ENCODE data around the gene CRABP1. TPM values are rescaled to one million over a fixed set of nuclear protein-coding genes. Genes with fewer than 3 reads are reported as not detected.

Gene CRABP1
- total RNA-seq, 2 experiments from 2014 or later = 0.38 to 0.52 TPM

- Mint-ChIP-seq H3K4me1 (ENCODE audit: low read depth) (no peaks in the 10 kb centered on the region), H3K36me3 (ENCODE audit: low read depth) (no peaks in the 10 kb centered on the region), H3K27me3 (ENCODE audit: low read depth) (no peaks in the 10 kb centered on the region), H3K9me3 (no peaks in the 10 kb centered on the region), H3K4me3 (no peak overlapping the region), H3K27ac (no peak overlapping the region)
- DNase-seq = no peak
- intact Hi-C loops (cut with micrococcal nuclease) = loop anchor here (1.0 to 2.0 kb wide), 4 partner anchors 107 to 401 kb away; no protein-coding TSS in a partner anchor
- CTCF ChIA-PET = interaction anchor here (0.6 to 2.2 kb wide), 4 partner anchors 115 to 571 kb away, joined by 3 to 4 read pairs (median 4); no protein-coding TSS in a partner anchor
Observed at GRCh38 chr15:78307976-78308375, 32.2 kb upstream of the CRABP1 start.

- CTCF ChIA-PET = interaction anchor here (0.6 to 2.2 kb wide), 5 partner anchors 9 to 571 kb away, joined by 3 to 6 read pairs (median 4); partner anchors contain the start of gene SKIC8
- H3K36me3 Mint-ChIP-seq (ENCODE audit: low read depth) = no peaks in the 10 kb centered on the region
- intact Hi-C loops (cut with micrococcal nuclease) = loop anchor here (1.0 to 2.0 kb wide), 4 partner anchors 107 to 400 kb away; no protein-coding TSS in a partner anchor
- peak; percentile 75 for DNase-seq
- H3K27me3 Mint-ChIP-seq (ENCODE audit: low read depth) = no peaks in the 10 kb centered on the region
- no peak overlapping the region for H3K27ac Mint-ChIP-seq
- H3K9me3 Mint-ChIP-seq = no peaks in the 10 kb centered on the region
- H3K4me3 Mint-ChIP-seq = no peak overlapping the region
- H3K4me1 Mint-ChIP-seq (ENCODE audit: low read depth) = no peaks in the 10 kb centered on the region
Observed at GRCh38 chr15:78308422-78309032, 31.6 kb upstream of the CRABP1 start.

- Mint-ChIP-seq H3K4me1 (ENCODE audit: low read depth) (no peaks in the 10 kb centered on the region), H3K9me3 (no peaks in the 10 kb centered on the region), H3K27me3 (ENCODE audit: low read depth) (no peaks in the 10 kb centered on the region), H3K36me3 (ENCODE audit: low read depth) (no peaks in the 10 kb centered on the region), H3K27ac (no peak overlapping the region), H3K4me3 (no peak overlapping the region)
- intact Hi-C loops (cut with micrococcal nuclease) = no loop called here
- no peak for DNase-seq
- CTCF ChIA-PET = interaction anchor here (1.2 to 2.9 kb wide), 2 partner anchors 111 to 399 kb away, joined by 3 to 8 read pairs; no protein-coding TSS in a partner anchor
Observed at GRCh38 chr15:78311292-78311691, 28.9 kb upstream of the CRABP1 start.

- H3K27me3 Mint-ChIP-seq (ENCODE audit: low read depth) = no peaks in the 10 kb centered on the region
- no peaks in the 10 kb centered on the region for H3K36me3 Mint-ChIP-seq (ENCODE audit: low read depth)
- intact Hi-C loops (cut with micrococcal nuclease) = no loop called here
- DNase-seq = no peak
- H3K9me3 Mint-ChIP-seq = no peaks in the 10 kb centered on the region
- CTCF ChIA-PET = interaction anchor here (0.7 to 1.2 kb wide), 3 partner anchors 75 to 397 kb away, joined by 3 to 7 read pairs (median 3); no protein-coding TSS in a partner anchor
- no peak overlapping the region for H3K27ac Mint-ChIP-seq
- no peaks in the 10 kb centered on the region for H3K4me1 Mint-ChIP-seq (ENCODE audit: low read depth)
- H3K4me3 Mint-ChIP-seq = no peak overlapping the region
Observed at GRCh38 chr15:78312536-78312935, 27.6 kb upstream of the CRABP1 start.

GRCh38 chr15:78312957-78313356 is 27.2 kb upstream of the CRABP1 start:
- Mint-ChIP-seq H3K4me1 (ENCODE audit: low read depth) (no peaks in the 10 kb centered on the region), H3K27ac (no peak overlapping the region), H3K36me3 (ENCODE audit: low read depth) (no peaks in the 10 kb centered on the region), H3K27me3 (ENCODE audit: low read depth) (no peaks in the 10 kb centered on the region), H3K9me3 (no peaks in the 10 kb centered on the region), H3K4me3 (no peak overlapping the region)
- CTCF ChIA-PET = interaction anchor here (0.6 to 0.8 kb wide), 3 partner anchors 75 to 615 kb away, joined by 3 to 7 read pairs (median 3); no protein-coding TSS in a partner anchor
- DNase-seq = no peak
- intact Hi-C loops (cut with micrococcal nuclease) = no loop called here

- no peak overlapping the region for H3K4me3 Mint-ChIP-seq
- CTCF ChIA-PET = interaction anchor here (0.6 to 0.8 kb wide), 2 partner anchors 164 to 615 kb away, joined by 3 read pairs; no protein-coding TSS in a partner anchor
- no peaks in the 10 kb centered on the region for H3K9me3 Mint-ChIP-seq
- H3K36me3 Mint-ChIP-seq (ENCODE audit: low read depth) = no peaks in the 10 kb centered on the region
- no peak overlapping the region for H3K27ac Mint-ChIP-seq
- H3K27me3 Mint-ChIP-seq (ENCODE audit: low read depth) = no peaks in the 10 kb centered on the region
- intact Hi-C loops (cut with micrococcal nuclease) = no loop called here
- DNase-seq = no peak
- H3K4me1 Mint-ChIP-seq (ENCODE audit: low read depth) = no peaks in the 10 kb centered on the region
Observed at GRCh38 chr15:78313383-78313782, 26.8 kb upstream of the CRABP1 start.

GRCh38 chr15:78314181-78314581 is 26.0 kb upstream of the CRABP1 start:
- H3K9me3 Mint-ChIP-seq = no peaks in the 10 kb centered on the region
- no peaks in the 10 kb centered on the region for H3K4me1 Mint-ChIP-seq (ENCODE audit: low read depth)
- no peaks in the 10 kb centered on the region for H3K36me3 Mint-ChIP-seq (ENCODE audit: low read depth)
- no peak overlapping the region for H3K4me3 Mint-ChIP-seq
- CTCF ChIA-PET = no interaction called here
- no peak overlapping the region for H3K27ac Mint-ChIP-seq
- no peak for DNase-seq
- intact Hi-C loops (cut with micrococcal nuclease) = no loop called here
- H3K27me3 Mint-ChIP-seq (ENCODE audit: low read depth) = no peaks in the 10 kb centered on the region

GRCh38 chr15:78315686-78316282 is 24.4 kb upstream of the CRABP1 start:
- Mint-ChIP-seq H3K27ac (no peak overlapping the region), H3K9me3 (no peaks in the 10 kb centered on the region), H3K27me3 (ENCODE audit: low read depth) (no peaks in the 10 kb centered on the region), H3K4me1 (ENCODE audit: low read depth) (no peaks in the 10 kb centered on the region), H3K4me3 (no peak overlapping the region), H3K36me3 (ENCODE audit: low read depth) (no peaks in the 10 kb centered on the region)
- intact Hi-C loops (cut with micrococcal nuclease) = no loop called here
- CTCF ChIA-PET = no interaction called here
- no peak for DNase-seq

GRCh38 chr15:78316283-78317083 is 23.7 kb upstream of the CRABP1 start:
- Mint-ChIP-seq H3K4me3 (no peak overlapping the region), H3K36me3 (ENCODE audit: low read depth) (no peaks in the 10 kb centered on the region), H3K27me3 (ENCODE audit: low read depth) (no peaks in the 10 kb centered on the region), H3K27ac (no peak overlapping the region), H3K4me1 (ENCODE audit: low read depth) (no peaks in the 10 kb centered on the region), H3K9me3 (no peaks in the 10 kb centered on the region)
- intact Hi-C loops (cut with micrococcal nuclease) = no loop called here
- CTCF ChIA-PET = no interaction called here
- no peak for DNase-seq

- no peak overlapping the region for H3K27ac Mint-ChIP-seq
- H3K36me3 Mint-ChIP-seq (ENCODE audit: low read depth) = no peaks in the 10 kb centered on the region
- H3K27me3 Mint-ChIP-seq (ENCODE audit: low read depth) = no peaks in the 10 kb centered on the region
- CTCF ChIA-PET = interaction anchor here (0.9 kb wide), 1 partner anchor 31 kb away, joined by 3 read pairs; no protein-coding TSS in a partner anchor
- intact Hi-C loops (cut with micrococcal nuclease) = no loop called here
- no peaks in the 10 kb centered on the region for H3K9me3 Mint-ChIP-seq
- H3K4me1 Mint-ChIP-seq (ENCODE audit: low read depth) = no peaks in the 10 kb centered on the region
- no peak overlapping the region for H3K4me3 Mint-ChIP-seq
- DNase-seq = no peak
Observed at GRCh38 chr15:78317145-78317836, 22.9 kb upstream of the CRABP1 start.

- intact Hi-C loops (cut with micrococcal nuclease) = no loop called here
- DNase-seq = no peak
- Mint-ChIP-seq H3K4me3 (no peak overlapping the region), H3K9me3 (no peaks in the 10 kb centered on the region), H3K27ac (no peak overlapping the region), H3K27me3 (ENCODE audit: low read depth) (no peaks in the 10 kb centered on the region), H3K4me1 (ENCODE audit: low read depth) (no peaks in the 10 kb centered on the region), H3K36me3 (ENCODE audit: low read depth) (no peaks in the 10 kb centered on the region)
- CTCF ChIA-PET = no interaction called here
Observed at GRCh38 chr15:78319588-78319987, 20.6 kb upstream of the CRABP1 start.

- Mint-ChIP-seq H3K27me3 (ENCODE audit: low read depth) (no peaks in the 10 kb centered on the region), H3K4me1 (ENCODE audit: low read depth) (no peaks in the 10 kb centered on the region), H3K27ac (no peak overlapping the region), H3K36me3 (ENCODE audit: low read depth) (no peaks in the 10 kb centered on the region), H3K4me3 (no peak overlapping the region), H3K9me3 (no peaks in the 10 kb centered on the region)
- intact Hi-C loops (cut with micrococcal nuclease) = no loop called here
- no peak for DNase-seq
- CTCF ChIA-PET = no interaction called here
Observed at GRCh38 chr15:78320183-78320582, 20.0 kb upstream of the CRABP1 start.
